A549 (cell line): ENCODE data around the gene SLC14A1. TPM values are rescaled to one million over a fixed set of nuclear protein-coding genes. Genes with fewer than 3 reads are reported as not detected.

ENCODE experiments used
- ATAC-seq, 2 experiments: fragments of 200-7000 bp in 1 of 2; fragments of >200 bp in 1 of 2; cut with Nextera tagmentation in 1 of 2; cut with Tn5 transposase in 1 of 2; 3 replicates each; pipeline versions ENCODE4 v1.8.0 to v1.9.1; 2018 to 2020; ENCODE audit warnings: mild to moderate bottlenecking in 1 of 2, moderate library complexity in 1 of 2
- CTCF ChIA-PET: fragments of 300-600 bp; sonication (Branson Sonifier 250); formaldehyde crosslinking; extraction: SDS; loops from one replicate; lab custom pipeline; 2021; ENCODE audit warnings: antibody characterized with exemption, inconsistent platforms; lab: Yijun Ruan, JAX
- POLR2A ChIA-PET: fragments of 350-600 bp; formaldehyde crosslinking; extraction: SDS; loops from one replicate; lab custom pipeline; 2021; ENCODE audit warnings: antibody characterized with exemption, inconsistent platforms; lab: Yijun Ruan, JAX
- DNase-seq, 2 experiments: peaks; one replicate each; pipeline versions ENCODE4 v3.0.0 to v3.0.0-alpha.2; 2011 to 2016; ENCODE audit warnings: low read depth in 1 of 2, low spot score in 1 of 2
- FAIRE-seq: peaks from 2 replicates; lab custom pipeline; 2011; peaks lifted over from hg19 to GRCh38; lab: Jason Lieb, UNC
- H3K27ac ChIP-seq, 2 experiments: fragments of >200 bp; sonication (Bioruptor Twin); formaldehyde crosslinking; 3 replicates each; pipeline ENCODE4 v1.5.1; 2016 to 2017
- H3K4me1 ChIP-seq: fragments of >200 bp; sonication (Bioruptor Twin); formaldehyde crosslinking; 3 replicates; pipeline ENCODE4 v1.6.1; 2016
- H3K4me2 ChIP-seq: fragments of >200 bp; sonication (Bioruptor Twin); formaldehyde crosslinking; 3 replicates; pipeline ENCODE4 v1.6.1; 2016
- H3K4me3 ChIP-seq: fragments of >200 bp; sonication (Bioruptor Twin); formaldehyde crosslinking; 3 replicates; pipeline ENCODE4 v1.5.1; 2016
- H3K9me3 ChIP-seq: fragments of >200 bp; sonication (Bioruptor Twin); formaldehyde crosslinking; 3 replicates; pipeline ENCODE4 v1.6.1; 2016
- CBX2 ChIP-seq: fragments of 200-600 bp; sonication (generic); IDR thresholded peaks from 2 replicates; pipeline ENCODE4 v1.6.1; 2016; ENCODE audit warnings: low read depth, mild to moderate bottlenecking, borderline replicate concordance
- CBX8 ChIP-seq: fragments of 200-600 bp; sonication (generic); IDR thresholded peaks from 2 replicates; pipeline ENCODE4 v1.6.1; 2016
- CHD4 ChIP-seq: fragments of 200-600 bp; sonication (generic); IDR thresholded peaks from 2 replicates; pipeline ENCODE4 v1.6.1; 2016; ENCODE audit warnings: antibody characterized with exemption, mild to moderate bottlenecking, borderline replicate concordance
- FOSB ChIP-seq: fragments of 250-450 bp; sonication (Bioruptor Pico); IDR thresholded peaks from 2 replicates; pipeline ENCODE4 v1.5.0; 2020; ENCODE audit warnings: mild to moderate bottlenecking, moderate library complexity
- HDAC2 ChIP-seq: fragments of 200-600 bp; sonication (generic); IDR thresholded peaks from 2 replicates; pipeline ENCODE4 v1.6.1; 2016
- HOXB5 ChIP-seq: fragments of 250-450 bp; sonication (Bioruptor Pico); IDR thresholded peaks from 2 replicates; pipeline ENCODE4 v1.5.0; 2020; ENCODE audit warnings: mild to moderate bottlenecking, moderate library complexity
- JUN ChIP-seq, 2 experiments: fragments of >200 bp; sonication (Bioruptor Twin); formaldehyde crosslinking; IDR thresholded peaks; 2 replicates in 1 of 2; 3 replicates in 1 of 2; pipeline ENCODE4 v1.6.1; 2016 to 2017
- KDM5A ChIP-seq: fragments of 200-600 bp; sonication (generic); IDR thresholded peaks from 2 replicates; pipeline ENCODE4 v1.6.1; 2016; ENCODE audit warnings: antibody characterized with exemption, mild to moderate bottlenecking
- MAZ ChIP-seq: fragments of 150-350 bp; IDR thresholded peaks from 2 replicates; pipeline ENCODE4 v1.6.1; 2014; ENCODE audit warnings: antibody characterized with exemption, low read depth, low read length, borderline replicate concordance
- NFE2L2 ChIP-seq: fragments of 150-350 bp; conservative IDR thresholded peaks from 2 replicates; pipeline ENCODE4 v1.6.1; 2014; ENCODE audit warnings: low read length
- NPAS2 ChIP-seq: fragments of 250-450 bp; sonication (Bioruptor Pico); IDR thresholded peaks from 2 replicates; pipeline ENCODE4 v1.8.0; 2022; ENCODE audit warnings: mild to moderate bottlenecking, moderate library complexity, borderline replicate concordance
- PHF8 ChIP-seq: fragments of 200-600 bp; sonication (generic); IDR thresholded peaks from 2 replicates; pipeline ENCODE4 v1.6.1; 2016; ENCODE audit warnings: low read depth, mild to moderate bottlenecking, antibody characterized with exemption, moderate library complexity, borderline replicate concordance
- RAD21 ChIP-seq, 2 experiments: fragments of >200 bp in 1 of 2; sonication (Bioruptor Twin) in 1 of 2; formaldehyde crosslinking in 1 of 2; IDR thresholded peaks in 1 of 2; conservative IDR thresholded peaks in 1 of 2; 2 replicates in 1 of 2; 3 replicates in 1 of 2; pipeline ENCODE4 v1.6.1; 2012 to 2018; ENCODE audit warnings: inconsistent platforms in 1 of 2
- RFX5 ChIP-seq: fragments of 450-650 bp; IDR thresholded peaks from 2 replicates; pipeline ENCODE4 v1.7.1; 2014; ENCODE audit warnings: antibody characterized with exemption, mild to moderate bottlenecking, moderate library complexity
- SREBF2 ChIP-seq: fragments of 450-650 bp; IDR thresholded peaks from 2 replicates; pipeline ENCODE4 v1.6.1; 2014; ENCODE audit warnings: mild to moderate bottlenecking, moderate library complexity
- ZC3H11A ChIP-seq: fragments of 450-650 bp; IDR thresholded peaks from 2 replicates; pipeline ENCODE4 v1.6.1; 2014; ENCODE audit warnings: antibody characterized with exemption, mild to moderate bottlenecking
- ZNF302 ChIP-seq: fragments of 250-450 bp; sonication (Bioruptor Pico); IDR thresholded peaks from 2 replicates; pipeline ENCODE4 v1.9.0; 2021; ENCODE audit warnings: inconsistent platforms, mild to moderate bottlenecking, moderate library complexity
- WGBS: methylation state at CpG from one replicate; pipeline ENCODE4 v1.1.6; 2017; ENCODE audit errors: missing lambda C conversion rate; 5-methylcytosine and 5-hydroxymethylcytosine counted together
- polyA plus RNA-seq, 4 experiments: library from polyadenylated mRNA; depleted of rRNA in 3 of 4; stranded (reverse); fragments of >200 nt; fragmentation: RNase III in 1 of 4; extraction: RNeasy Plus Mini Kit Qiagen cat#74134 plus additional on column Dnase treatment in 1 of 4; gene quantifications; 2 replicates in 3 of 4; 3 replicates in 1 of 4; pipeline ENCODE4 v1.2.3, GENCODE V29; 2011 to 2017
- TF ChIP-seq, protein P1 (sequence below): fragments of >200 bp; sonication (Bioruptor Twin); formaldehyde crosslinking; IDR thresholded peaks from 3 replicates; pipeline ENCODE4 v1.6.1; 2016
- TF ChIP-seq, protein P2 (sequence below): fragments of 450-650 bp; IDR thresholded peaks from 2 replicates; pipeline ENCODE4 v1.6.1; 2014; ENCODE audit warnings: antibody characterized with exemption
- TF ChIP-seq, protein P3 (sequence below): IDR thresholded peaks from 2 replicates; pipeline ENCODE4 v1.6.1; 2012
- TF ChIP-seq, protein P4 (sequence below): IDR thresholded peaks from 2 replicates; pipeline ENCODE4 v1.6.1; 2012
- TF ChIP-seq, protein P5 (sequence below): IDR thresholded peaks from 2 replicates; pipeline ENCODE4 v1.6.1; 2012; ENCODE audit warnings: low read depth, borderline replicate concordance
- TF ChIP-seq, protein P6 (sequence below): fragments of >200 bp; sonication (Bioruptor Twin); formaldehyde crosslinking; IDR thresholded peaks from 2 replicates; pipeline ENCODE4 v1.6.1; 2016

Gene SLC14A1
- polyA plus RNA-seq, 2 of the 4 experiments (the other 2 are of a cell fraction): 0.23 TPM; not detected in 1

DNA sequence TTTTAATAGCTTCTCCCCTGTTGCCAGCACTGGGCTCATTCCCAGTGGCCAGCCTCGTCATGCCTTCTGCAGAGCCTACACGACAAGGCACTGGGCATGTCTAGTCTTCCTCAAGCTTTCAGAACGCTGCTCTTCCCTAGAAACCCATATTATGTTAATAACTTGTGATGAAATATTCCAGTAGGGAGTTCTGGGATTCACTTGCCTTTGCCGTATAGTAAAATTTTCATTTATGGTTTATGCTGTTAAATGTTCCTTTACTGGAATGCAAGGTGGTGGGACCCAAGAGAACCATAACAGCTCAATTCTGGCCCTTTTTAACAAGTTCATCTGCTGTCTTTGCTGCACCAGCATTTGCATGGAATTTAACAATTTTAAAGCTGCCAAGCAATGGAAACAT, 45.5 kb upstream of the SLC14A1 start:
- no peak overlapping the region for H3K4me2 ChIP-seq
- TF ChIP-seq FOSB (no peak), KDM5A (no peak), PHF8 (no peak)
- DNase-seq: no peak
- CTCF ChIA-PET: interaction anchor here (1.0 to 1.8 kb wide), 8 partner anchors 12 to 296 kb away, joined by 3 to 9 read pairs (median 3); no protein-coding TSS in a partner anchor
- ATAC-seq: no peak
- 34% methylated on average over 4 of the region's 4 CpGs for WGBS
- H3K4me1 ChIP-seq: no peaks in the 10 kb centered on the region
- no peaks in the 10 kb centered on the region for H3K9me3 ChIP-seq
- no peak for FAIRE-seq
- H3K27ac ChIP-seq: no peak overlapping the region
- POLR2A ChIA-PET: no interaction called here
- no peak overlapping the region for H3K4me3 ChIP-seq

DNA sequence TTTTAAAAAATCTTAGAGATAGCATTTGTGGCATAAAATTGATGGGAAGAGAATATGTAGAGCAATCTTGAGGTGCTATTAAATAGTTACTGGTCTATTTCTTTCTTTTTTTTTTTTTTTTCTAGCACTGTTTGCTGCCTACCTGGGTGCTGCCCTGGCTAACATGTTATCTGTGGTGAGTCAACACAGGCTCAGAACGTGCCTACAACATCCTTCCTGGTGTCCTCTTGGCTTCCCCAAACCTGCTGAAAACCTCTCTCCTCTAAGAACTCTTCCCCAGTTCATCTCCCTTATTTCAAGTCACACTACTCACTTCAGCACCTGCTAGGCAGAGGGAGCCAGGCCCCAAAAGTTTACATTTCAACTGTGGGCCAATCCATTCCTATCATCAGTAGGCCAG, 45.1 kb upstream of the SLC14A1 start:
- no peak for ATAC-seq
- no peaks in the 10 kb centered on the region for H3K4me1 ChIP-seq
- TF ChIP-seq, protein P1, sequence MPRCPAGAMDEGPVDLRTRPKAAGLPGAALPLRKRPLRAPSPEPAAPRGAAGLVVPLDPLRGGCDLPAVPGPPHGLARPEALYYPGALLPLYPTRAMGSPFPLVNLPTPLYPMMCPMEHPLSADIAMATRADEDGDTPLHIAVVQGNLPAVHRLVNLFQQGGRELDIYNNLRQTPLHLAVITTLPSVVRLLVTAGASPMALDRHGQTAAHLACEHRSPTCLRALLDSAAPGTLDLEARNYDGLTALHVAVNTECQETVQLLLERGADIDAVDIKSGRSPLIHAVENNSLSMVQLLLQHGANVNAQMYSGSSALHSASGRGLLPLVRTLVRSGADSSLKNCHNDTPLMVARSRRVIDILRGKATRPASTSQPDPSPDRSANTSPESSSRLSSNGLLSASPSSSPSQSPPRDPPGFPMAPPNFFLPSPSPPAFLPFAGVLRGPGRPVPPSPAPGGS: no peak
- TF ChIP-seq, protein P2, sequence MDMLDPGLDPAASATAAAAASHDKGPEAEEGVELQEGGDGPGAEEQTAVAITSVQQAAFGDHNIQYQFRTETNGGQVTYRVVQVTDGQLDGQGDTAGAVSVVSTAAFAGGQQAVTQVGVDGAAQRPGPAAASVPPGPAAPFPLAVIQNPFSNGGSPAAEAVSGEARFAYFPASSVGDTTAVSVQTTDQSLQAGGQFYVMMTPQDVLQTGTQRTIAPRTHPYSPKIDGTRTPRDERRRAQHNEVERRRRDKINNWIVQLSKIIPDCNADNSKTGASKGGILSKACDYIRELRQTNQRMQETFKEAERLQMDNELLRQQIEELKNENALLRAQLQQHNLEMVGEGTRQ: no peak
- no peak for TF ChIP-seq CBX8
- TF ChIP-seq, protein P3, sequence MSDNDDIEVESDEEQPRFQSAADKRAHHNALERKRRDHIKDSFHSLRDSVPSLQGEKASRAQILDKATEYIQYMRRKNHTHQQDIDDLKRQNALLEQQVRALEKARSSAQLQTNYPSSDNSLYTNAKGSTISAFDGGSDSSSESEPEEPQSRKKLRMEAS: no peak
- no peak for TF ChIP-seq ZNF302 (CRISPR knock-in tag)
- TF ChIP-seq SREBF2: no peak
- TF ChIP-seq, protein P4, sequence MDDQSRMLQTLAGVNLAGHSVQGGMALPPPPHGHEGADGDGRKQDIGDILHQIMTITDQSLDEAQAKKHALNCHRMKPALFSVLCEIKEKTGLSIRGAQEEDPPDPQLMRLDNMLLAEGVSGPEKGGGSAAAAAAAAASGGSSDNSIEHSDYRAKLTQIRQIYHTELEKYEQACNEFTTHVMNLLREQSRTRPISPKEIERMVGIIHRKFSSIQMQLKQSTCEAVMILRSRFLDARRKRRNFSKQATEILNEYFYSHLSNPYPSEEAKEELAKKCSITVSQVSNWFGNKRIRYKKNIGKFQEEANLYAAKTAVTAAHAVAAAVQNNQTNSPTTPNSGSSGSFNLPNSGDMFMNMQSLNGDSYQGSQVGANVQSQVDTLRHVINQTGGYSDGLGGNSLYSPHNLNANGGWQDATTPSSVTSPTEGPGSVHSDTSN: no peak
- no peak for TF ChIP-seq JUN (IDR thresholded peaks at IDR 0.05)
- no peak for TF ChIP-seq HDAC2
- no peak for TF ChIP-seq CBX2
- TF ChIP-seq NPAS2 (CRISPR knock-in tag): no peak
- no peak for TF ChIP-seq NFE2L2
- no peak for TF ChIP-seq MAZ
- TF ChIP-seq, protein P5, sequence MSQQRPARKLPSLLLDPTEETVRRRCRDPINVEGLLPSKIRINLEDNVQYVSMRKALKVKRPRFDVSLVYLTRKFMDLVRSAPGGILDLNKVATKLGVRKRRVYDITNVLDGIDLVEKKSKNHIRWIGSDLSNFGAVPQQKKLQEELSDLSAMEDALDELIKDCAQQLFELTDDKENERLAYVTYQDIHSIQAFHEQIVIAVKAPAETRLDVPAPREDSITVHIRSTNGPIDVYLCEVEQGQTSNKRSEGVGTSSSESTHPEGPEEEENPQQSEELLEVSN: no peak
- TF ChIP-seq ZC3H11A: no peak
- TF ChIP-seq CHD4: no peak
- TF ChIP-seq HOXB5 (CRISPR knock-in tag): no peak
- no peak for TF ChIP-seq RAD21 (conservative IDR thresholded peaks at IDR 0.05 in 1 of 2, IDR thresholded peaks at IDR 0.05 in 1 of 2)
- no peak for TF ChIP-seq RFX5
- TF ChIP-seq, protein P6, sequence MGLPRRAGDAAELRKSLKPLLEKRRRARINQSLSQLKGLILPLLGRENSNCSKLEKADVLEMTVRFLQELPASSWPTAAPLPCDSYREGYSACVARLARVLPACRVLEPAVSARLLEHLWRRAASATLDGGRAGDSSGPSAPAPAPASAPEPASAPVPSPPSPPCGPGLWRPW: no peak
- TF ChIP-seq, all 56 proteins: peak for 0
- FAIRE-seq (no peak), DNase-seq (no peak)
- Histone ChIP-seq H3K9me3 (no peaks in the 10 kb centered on the region), H3K27ac (no peak overlapping the region), H3K4me3 (no peak overlapping the region), H3K4me2 (no peak overlapping the region)
- POLR2A ChIA-PET: no interaction called here
- CTCF ChIA-PET: interaction anchor here (1.0 to 1.8 kb wide), 8 partner anchors 11 to 295 kb away, joined by 3 to 9 read pairs (median 3); no protein-coding TSS in a partner anchor
- WGBS: 0% methylated on average over 1 of the region's 1 CpG
